BJ (cell line): Measurements from ENCODE around the gene MARCHF9. TPM values are rescaled to one million over a fixed set of nuclear protein-coding genes. Genes with fewer than 3 reads are reported as not detected.

Experiments used
- CTCF ChIA-PET: fragments of 350-600 bp; formaldehyde crosslinking; extraction: SDS; loops from one replicate; lab custom pipeline; 2021; ENCODE audit warnings: antibody characterized with exemption, inconsistent platforms; lab: Yijun Ruan, JAX
- POLR2A ChIA-PET: fragments of 300-600 bp; sonication (Branson Sonifier 250); formaldehyde crosslinking; extraction: SDS; loops from one replicate; lab custom pipeline; 2021; ENCODE audit warnings: antibody characterized with exemption; lab: Charles Lee
- DNase-seq: peaks from one replicate; pipeline ENCODE4 v3.0.0-alpha.2; 2011; ENCODE audit warnings: low read depth
- H3K27me3 ChIP-seq: 2 replicates; pipeline ENCODE4 v1.6.0; 2011; ENCODE audit warnings: low read length; ENCODE audit not compliant: control insufficient read depth, insufficient read depth
- H3K36me3 ChIP-seq: 2 replicates; pipeline ENCODE4 v1.5.1; 2011; ENCODE audit warnings: low read length; ENCODE audit not compliant: control insufficient read depth, insufficient read depth
- H3K4me3 ChIP-seq: 2 replicates; pipeline ENCODE4 v1.5.1; 2011; ENCODE audit warnings: low read depth, mild to moderate bottlenecking, control low read depth, low read length
- CTCF ChIP-seq: IDR thresholded peaks from 2 replicates; pipeline ENCODE4 v1.5.1; 2011; ENCODE audit warnings: low read depth, mild to moderate bottlenecking, control low read depth, inconsistent platforms, low read length, moderate library complexity; ENCODE audit not compliant: insufficient read depth
- polyA plus RNA-seq: library from polyadenylated mRNA; depleted of rRNA; stranded (reverse); fragments of >200 nt; gene quantifications from 2 replicates; pipeline ENCODE4 v1.2.3, GENCODE V29; 2011

Gene MARCHF9
- polyA plus RNA-seq, 1 experiment, result 6.2 TPM

- TF ChIP-seq CTCF, result no peak
- no peak for DNase-seq
- ChIA-PET POLR2A (no interaction called here), CTCF (interaction anchor here (0.9 to 2.8 kb wide), 3 partner anchors 12 to 171 kb away, joined by 3 to 10 read pairs (median 4); partner anchors contain the start of gene TSPAN31)
- H3K27me3 ChIP-seq, result peaks cover 28% of the 10 kb centered on the region
- no peak overlapping the region for H3K4me3 ChIP-seq
- H3K36me3 ChIP-seq, result no peaks in the 10 kb centered on the region
Measured at GRCh38 chr12:57732726-57733593, 21.9 kb upstream of the MARCHF9 start.

DNA sequence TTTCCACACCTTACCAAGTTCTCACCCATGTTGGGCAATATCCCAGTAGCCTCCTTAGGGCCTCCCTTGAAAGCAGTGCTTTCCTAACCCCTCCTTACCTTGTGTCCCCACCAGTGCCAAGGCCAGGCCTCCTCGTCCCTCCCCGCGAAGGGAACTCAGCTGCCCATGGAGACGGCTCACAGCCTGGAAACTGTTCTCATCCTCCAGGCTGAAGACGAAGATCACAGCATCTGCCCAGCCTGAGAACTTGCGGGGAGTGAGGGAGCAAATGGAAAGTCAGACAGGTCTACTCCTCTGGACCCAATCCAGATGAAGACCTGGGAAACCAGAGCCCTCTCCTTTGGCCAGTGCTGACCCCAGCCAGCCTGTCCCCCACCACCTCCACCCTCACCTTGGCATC lies 21.0 kb upstream of the MARCHF9 start:
- no peak for DNase-seq
- Histone ChIP-seq H3K4me3 (no peak overlapping the region), H3K27me3 (peaks cover 31% of the 10 kb centered on the region), H3K36me3 (no peaks in the 10 kb centered on the region)
- ChIA-PET POLR2A (no interaction called here), CTCF (interaction anchor here (1.0 to 2.8 kb wide), 2 partner anchors 11 to 150 kb away, joined by 3 to 10 read pairs; partner anchors contain the start of gene TSPAN31)
- no peak for TF ChIP-seq CTCF

DNA sequence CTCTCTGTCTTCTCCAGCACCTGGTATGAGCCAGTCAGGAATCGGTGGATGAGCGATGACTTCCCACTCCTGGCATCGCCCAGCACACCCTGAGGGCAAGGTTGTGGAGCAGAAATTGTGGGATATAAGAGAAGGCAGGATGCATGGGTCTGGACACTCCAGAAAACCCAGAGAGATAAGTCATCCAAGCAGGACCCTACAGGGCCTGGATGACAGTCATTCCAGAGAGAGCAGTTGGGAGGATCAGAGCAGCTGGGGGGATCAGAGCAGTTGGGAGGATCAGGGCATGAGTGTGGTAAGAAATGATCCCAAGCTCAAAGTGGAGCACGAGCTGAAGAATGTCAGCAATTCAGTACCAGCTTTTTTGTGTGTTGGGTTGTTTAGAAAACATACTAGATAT lies 20.3 kb upstream of the MARCHF9 start:
- no peak for TF ChIP-seq CTCF
- ChIA-PET CTCF (interaction anchor here (1.3 to 4.4 kb wide), 3 partner anchors 9 to 151 kb away, joined by 3 to 58 read pairs (median 10); no protein-coding TSS in a partner anchor), POLR2A (no interaction called here)
- Histone ChIP-seq H3K36me3 (no peaks in the 10 kb centered on the region), H3K4me3 (no peak overlapping the region), H3K27me3 (peaks cover 36% of the 10 kb centered on the region)
- no peak for DNase-seq

- peaks cover 42% of the 10 kb centered on the region for H3K27me3 ChIP-seq
- CTCF ChIA-PET, result interaction anchor here (1.0 to 4.4 kb wide), 9 partner anchors 9 to 277 kb away, joined by 3 to 58 read pairs (median 4); partner anchors contain the start of genes GLI1 and TSPAN31
- H3K4me3 ChIP-seq, result no peak overlapping the region
- H3K36me3 ChIP-seq, result no peaks in the 10 kb centered on the region
- TF ChIP-seq CTCF, result no peak
- no peak for DNase-seq
- POLR2A ChIA-PET, result no interaction called here
Measured at GRCh38 chr12:57735198-57735855, 19.6 kb upstream of the MARCHF9 start.
